Stimulated activated naive CD8-positive, alpha-beta T cell treated with anti-CD3 and anti-CD28 coated beads, Interleukin-15, Interleukin-2, amounts not matched to agents 100 ng/mL and 50 ng/mL, for 24 hours (primary cell): ENCODE measurements around the gene MNS1.
"Not testable (repeated sequence)": the region's sequence is repeated elsewhere in the genome, so short reads cannot be mapped to it uniquely, and the experiment has no call there.

Source experiments
- H3K27ac Mint-ChIP-seq: one replicate; pipeline ENCODE4 v1.8.0; 2021; ENCODE audit warnings: mild to moderate bottlenecking, mixed read lengths
- H3K27me3 Mint-ChIP-seq: one replicate; pipeline ENCODE4 v1.8.0; 2021; ENCODE audit warnings: mixed read lengths
- H3K36me3 Mint-ChIP-seq: one replicate; pipeline ENCODE4 v1.8.0; 2021; ENCODE audit warnings: low read depth, mixed read lengths
- H3K4me1 Mint-ChIP-seq: one replicate; pipeline ENCODE4 v1.8.0; 2021; ENCODE audit warnings: low read depth, mixed read lengths
- H3K4me3 Mint-ChIP-seq: one replicate; pipeline ENCODE4 v1.8.0; 2021; ENCODE audit warnings: mild to moderate bottlenecking, mixed read lengths
- H3K9me3 Mint-ChIP-seq: one replicate; pipeline ENCODE4 v1.8.0; 2021; ENCODE audit warnings: mixed read lengths

Gene MNS1

DNA sequence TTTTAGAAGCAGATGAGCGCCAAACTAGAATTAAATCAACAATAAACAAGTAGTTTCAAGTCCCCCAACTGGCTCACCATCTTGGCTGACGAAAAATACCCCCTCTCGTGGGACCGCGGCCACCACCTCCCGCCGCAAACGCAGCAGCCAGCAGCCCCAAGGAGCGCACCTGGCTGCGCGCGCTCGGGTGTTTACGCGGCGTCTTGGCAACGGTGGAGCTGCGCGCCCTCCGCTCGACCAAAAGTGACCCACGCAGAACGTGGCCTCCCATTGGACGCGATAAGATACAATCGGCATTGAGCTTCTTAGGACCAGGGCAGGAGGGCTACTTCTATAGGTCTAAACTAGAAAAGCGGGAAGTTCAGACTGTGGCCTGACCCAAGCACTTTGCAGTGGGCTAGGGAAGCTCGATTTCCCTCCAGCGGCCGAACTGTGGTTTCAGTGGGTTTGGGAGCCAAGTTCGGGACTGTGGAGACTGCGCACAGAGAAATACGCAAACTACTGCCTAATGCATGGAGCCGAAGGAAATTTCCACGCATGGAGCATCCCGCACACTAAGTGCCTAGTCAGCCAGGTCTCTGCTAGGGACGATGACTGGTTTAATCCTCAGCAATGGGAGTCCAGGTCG lies at the start of gene MNS1:
TSS of gene MNS1 (minus strand) at position 245 of the 628 bp plus-strand sequence. CDS start at position 80, 165 bp downstream.
- no peaks in the 10 kb centered on the region for H3K9me3 Mint-ChIP-seq
- H3K27ac Mint-ChIP-seq, result peak within 1 kb of the TSS; percentile 81
- H3K36me3 Mint-ChIP-seq, result no peaks in the 10 kb centered on the region
- peaks cover 24% of the 10 kb centered on the region for H3K27me3 Mint-ChIP-seq
- peaks cover 25% of the 10 kb centered on the region for H3K4me1 Mint-ChIP-seq
- peak within 1 kb of the TSS; percentile 90 for H3K4me3 Mint-ChIP-seq

DNA sequence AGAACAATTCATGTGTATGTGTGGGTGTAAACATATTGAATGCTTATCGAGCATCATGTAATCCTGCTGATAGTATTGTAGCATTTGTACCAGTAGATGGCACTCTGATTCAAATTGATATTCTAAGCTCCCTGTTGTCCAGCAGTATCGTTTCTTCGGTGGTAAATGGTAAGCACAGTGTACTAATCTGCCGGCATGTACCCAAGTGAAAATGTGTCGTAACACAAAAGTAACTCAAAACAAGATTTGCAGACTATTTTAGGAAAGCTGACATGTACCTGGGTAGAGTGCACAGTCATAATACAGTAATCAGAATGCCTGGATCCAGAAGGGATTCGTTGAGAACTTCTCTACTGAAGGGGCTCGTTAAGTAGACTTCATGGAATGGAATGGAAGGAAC lies 31.7 kb upstream of the MNS1 start:
- Mint-ChIP-seq H3K4me3 (no peak overlapping the region), H3K36me3 (no peaks in the 10 kb centered on the region), H3K27me3 (peaks cover 4% of the 10 kb centered on the region), H3K9me3 (no peaks in the 10 kb centered on the region), H3K4me1 (no peaks in the 10 kb centered on the region), H3K27ac (no peak overlapping the region)

DNA sequence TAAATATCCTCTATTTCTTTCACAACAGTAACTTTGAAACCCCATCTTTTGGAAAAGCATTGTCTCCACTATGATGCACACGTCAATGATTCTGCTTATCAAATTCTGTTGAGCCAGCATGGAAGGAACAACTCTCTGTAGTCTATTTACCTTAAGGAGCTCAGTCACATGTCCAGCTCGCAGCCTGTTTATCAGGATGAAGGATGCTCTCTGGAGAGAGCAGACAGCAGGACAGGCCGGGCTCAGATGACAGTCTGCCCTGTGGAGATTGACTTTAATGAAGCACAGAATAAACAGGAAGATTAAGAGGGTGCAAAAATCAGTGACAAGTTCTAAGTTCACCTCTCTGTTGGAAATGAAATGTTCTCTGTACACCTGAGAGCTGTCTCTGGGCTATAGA lies 30.6 kb upstream of the MNS1 start:
- H3K9me3 Mint-ChIP-seq, result no peaks in the 10 kb centered on the region
- H3K4me1 Mint-ChIP-seq, result no peaks in the 10 kb centered on the region
- no peaks in the 10 kb centered on the region for H3K36me3 Mint-ChIP-seq

GRCh38 chr15:56495053-56495452 lies 30.1 kb upstream of the MNS1 start:
- H3K27me3 Mint-ChIP-seq, result peaks cover 4% of the 10 kb centered on the region
- H3K9me3 Mint-ChIP-seq, result no peaks in the 10 kb centered on the region
- H3K36me3 Mint-ChIP-seq, result no peaks in the 10 kb centered on the region
- no peak overlapping the region for H3K4me3 Mint-ChIP-seq
- H3K27ac Mint-ChIP-seq, result no peak overlapping the region
- no peaks in the 10 kb centered on the region for H3K4me1 Mint-ChIP-seq

More for the DNA sequence above, 30.6 kb upstream of the MNS1 start:
- Mint-ChIP-seq H3K27ac (no peak overlapping the region), H3K4me3 (no peak overlapping the region), H3K27me3 (peaks cover 4% of the 10 kb centered on the region)

- no peaks in the 10 kb centered on the region for H3K36me3 Mint-ChIP-seq
- no peak overlapping the region for H3K27ac Mint-ChIP-seq
- H3K4me3 Mint-ChIP-seq, result no peak overlapping the region
- peaks cover 4% of the 10 kb centered on the region for H3K27me3 Mint-ChIP-seq
- no peaks in the 10 kb centered on the region for H3K4me1 Mint-ChIP-seq
- no peaks in the 10 kb centered on the region for H3K9me3 Mint-ChIP-seq
Observed at GRCh38 chr15:56492791-56493555, 28.0 kb upstream of the MNS1 start.

DNA sequence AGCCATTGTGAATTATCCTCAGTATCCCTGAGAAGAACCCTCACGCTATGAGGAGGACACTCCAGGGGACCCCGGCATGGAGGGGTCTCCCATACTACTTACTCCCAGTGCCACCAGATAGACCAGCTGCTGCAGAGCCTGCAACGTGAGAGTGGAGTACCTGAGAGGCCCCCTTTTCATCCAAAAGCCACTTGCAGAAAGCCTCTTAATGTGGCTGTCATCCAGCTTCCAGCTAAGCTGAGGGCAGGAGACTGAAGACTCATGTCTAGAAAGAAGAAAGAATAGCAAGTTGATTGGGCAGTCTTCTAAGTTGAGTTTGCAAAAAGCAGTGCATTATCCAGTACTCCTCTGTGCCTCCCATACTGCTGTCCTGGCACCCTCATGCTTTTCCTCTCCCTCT lies 27.3 kb upstream of the MNS1 start:
- Mint-ChIP-seq H3K36me3 (no peaks in the 10 kb centered on the region), H3K4me3 (no peak overlapping the region), H3K4me1 (no peaks in the 10 kb centered on the region), H3K9me3 (no peaks in the 10 kb centered on the region), H3K27me3 (peaks cover 4% of the 10 kb centered on the region), H3K27ac (no peak overlapping the region)

- H3K4me3 Mint-ChIP-seq, result no peak overlapping the region
- no peaks in the 10 kb centered on the region for H3K4me1 Mint-ChIP-seq
- H3K36me3 Mint-ChIP-seq, result no peaks in the 10 kb centered on the region
- H3K27me3 Mint-ChIP-seq, result no peaks in the 10 kb centered on the region
- H3K27ac Mint-ChIP-seq, result no peak overlapping the region
- H3K9me3 Mint-ChIP-seq, result no peaks in the 10 kb centered on the region
Observed at GRCh38 chr15:56491110-56491722, 26.3 kb upstream of the MNS1 start.

DNA sequence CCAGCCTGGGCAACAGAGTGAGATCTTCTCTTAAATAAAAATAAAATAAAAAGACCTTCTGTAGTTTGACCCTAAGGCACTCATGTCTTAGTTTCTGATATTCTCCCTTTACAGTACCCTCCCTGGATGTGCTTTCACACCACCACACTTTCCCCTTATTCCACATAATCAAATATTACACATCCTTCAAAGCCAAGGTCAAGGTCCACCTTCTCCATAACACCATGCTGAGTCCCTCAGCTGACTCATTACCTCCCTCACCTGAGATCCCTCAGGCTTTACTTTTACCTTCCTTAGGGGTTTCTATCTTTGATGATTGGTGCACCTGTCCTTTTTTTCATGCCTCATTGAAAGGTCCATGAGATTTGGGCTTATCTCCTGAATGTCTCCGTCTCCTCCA lies 25.5 kb upstream of the MNS1 start:
- H3K4me3 Mint-ChIP-seq, result no peak overlapping the region
- H3K27ac Mint-ChIP-seq, result no peak overlapping the region
- H3K36me3 Mint-ChIP-seq, result no peaks in the 10 kb centered on the region
- no peaks in the 10 kb centered on the region for H3K27me3 Mint-ChIP-seq
- no peaks in the 10 kb centered on the region for H3K4me1 Mint-ChIP-seq
- no peaks in the 10 kb centered on the region for H3K9me3 Mint-ChIP-seq

DNA sequence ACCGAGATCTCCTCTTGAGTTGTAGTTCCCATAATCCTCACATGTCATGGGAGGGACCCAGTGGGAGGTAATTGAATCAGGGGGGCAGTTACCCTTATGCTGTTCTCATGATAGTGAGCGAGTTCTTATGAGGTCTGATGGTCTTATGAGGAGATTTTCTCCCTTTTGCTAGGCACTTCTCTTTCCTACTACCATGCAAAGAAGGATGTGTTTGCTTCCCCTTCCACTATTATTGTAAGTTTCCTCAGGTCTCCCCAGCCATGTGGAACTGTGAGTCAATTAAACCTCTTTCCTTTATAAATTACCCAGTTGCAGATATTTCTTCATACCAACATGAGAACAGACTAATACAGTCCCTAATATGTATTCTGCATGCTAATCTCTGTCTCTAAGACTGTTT lies 21.3 kb upstream of the MNS1 start:
- H3K9me3 Mint-ChIP-seq, H3K27me3 Mint-ChIP-seq, H3K4me1 Mint-ChIP-seq, H3K27ac Mint-ChIP-seq, H3K4me3 Mint-ChIP-seq, H3K36me3 Mint-ChIP-seq: not testable (repeated sequence)

DNA sequence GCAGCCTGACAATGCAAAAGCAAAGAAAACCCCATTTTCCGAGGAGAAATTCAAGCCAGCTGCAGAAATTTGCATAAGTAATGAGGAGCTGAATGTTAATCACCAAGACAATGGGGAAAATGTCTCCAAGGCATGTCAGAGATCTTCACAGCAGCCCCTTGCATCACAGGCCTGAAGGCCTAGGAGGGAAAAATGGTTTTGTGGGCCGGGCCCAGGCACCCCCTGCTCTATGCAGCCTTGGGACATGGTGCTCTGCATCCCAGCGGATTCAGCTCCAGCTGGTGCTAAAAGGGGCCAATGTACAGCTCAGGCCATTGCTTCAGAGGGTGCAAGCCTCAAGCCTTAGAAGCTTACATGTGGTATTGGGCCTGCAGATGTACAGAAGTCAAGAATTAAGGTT lies 20.5 kb upstream of the MNS1 start:
- H3K4me1 Mint-ChIP-seq, H3K36me3 Mint-ChIP-seq, H3K4me3 Mint-ChIP-seq, H3K27me3 Mint-ChIP-seq, H3K9me3 Mint-ChIP-seq, H3K27ac Mint-ChIP-seq: not testable (repeated sequence)

- H3K36me3 Mint-ChIP-seq, result peaks cover 2% of the 10 kb centered on the region
- no peak overlapping the region for H3K27ac Mint-ChIP-seq
Observed at GRCh38 chr15:56484287-56484686, 19.4 kb upstream of the MNS1 start.

GRCh38 chr15:56475351-56475750 lies 10.4 kb upstream of the MNS1 start:
- H3K36me3 Mint-ChIP-seq, result peaks cover 4% of the 10 kb centered on the region
- peaks cover 13% of the 10 kb centered on the region for H3K27me3 Mint-ChIP-seq
- H3K4me1 Mint-ChIP-seq, result no peaks in the 10 kb centered on the region
- no peak overlapping the region for H3K4me3 Mint-ChIP-seq
- H3K27ac Mint-ChIP-seq, result no peak overlapping the region
- peaks cover 6% of the 10 kb centered on the region for H3K9me3 Mint-ChIP-seq

More at GRCh38 chr15:56484287-56484686, 19.4 kb upstream of the MNS1 start:
- no peaks in the 10 kb centered on the region for H3K4me1 Mint-ChIP-seq
- peaks cover 2% of the 10 kb centered on the region for H3K27me3 Mint-ChIP-seq
- peaks cover 2% of the 10 kb centered on the region for H3K9me3 Mint-ChIP-seq
- H3K4me3 Mint-ChIP-seq, result no peak overlapping the region

- Mint-ChIP-seq H3K27me3 (peaks cover under 1% of the 10 kb centered on the region), H3K4me3 (no peak overlapping the region), H3K36me3 (no peaks in the 10 kb centered on the region), H3K9me3 (no peaks in the 10 kb centered on the region), H3K4me1 (peaks cover 9% of the 10 kb centered on the region), H3K27ac (no peak overlapping the region)
Observed at GRCh38 chr15:56473017-56473416, 8.1 kb upstream of the MNS1 start.

- H3K27me3 Mint-ChIP-seq, result no peaks in the 10 kb centered on the region
- H3K36me3 Mint-ChIP-seq, result no peaks in the 10 kb centered on the region
- H3K9me3 Mint-ChIP-seq, result no peaks in the 10 kb centered on the region
- H3K4me1 Mint-ChIP-seq, result peaks cover 11% of the 10 kb centered on the region
- no peak overlapping the region for H3K4me3 Mint-ChIP-seq
- H3K27ac Mint-ChIP-seq, result no peak overlapping the region
Observed at GRCh38 chr15:56472278-56472677, 7.3 kb upstream of the MNS1 start.

DNA sequence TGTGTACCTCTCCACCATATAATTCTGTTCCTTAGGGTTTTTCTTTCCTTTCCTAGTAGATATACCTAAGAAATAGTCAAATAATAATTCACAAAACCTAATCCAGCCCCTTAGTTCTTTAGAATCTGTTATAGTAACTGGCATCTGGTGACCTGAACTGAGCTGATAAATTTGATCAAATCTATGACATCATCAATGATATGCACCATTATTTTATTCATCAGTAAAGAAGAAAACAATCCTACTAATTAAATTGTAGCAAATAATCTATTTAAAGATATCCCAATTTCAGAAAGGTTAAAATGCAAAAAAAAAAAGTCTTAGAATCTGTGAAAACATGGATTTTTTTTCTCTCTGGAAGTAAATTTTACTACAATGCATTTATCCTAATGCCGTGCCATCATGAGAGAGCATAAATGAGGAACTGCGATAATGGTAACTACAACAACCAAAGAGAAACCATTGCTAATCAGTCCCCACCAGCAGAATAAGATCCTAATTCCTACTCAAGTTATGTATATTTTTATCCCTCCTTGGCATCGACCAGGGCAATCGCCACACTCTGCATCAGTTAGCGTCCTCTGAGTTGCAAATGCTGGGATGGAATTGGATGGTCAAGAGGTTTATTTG lies 6.6 kb upstream of the MNS1 start:
- Mint-ChIP-seq H3K4me3 (no peak overlapping the region), H3K9me3 (no peaks in the 10 kb centered on the region), H3K27me3 (no peaks in the 10 kb centered on the region), H3K4me1 (peaks cover 11% of the 10 kb centered on the region), H3K36me3 (no peaks in the 10 kb centered on the region), H3K27ac (no peak overlapping the region)
